GM18868 (cell line): Measurements from ENCODE around the gene EPHA4.

Experiments
- ATAC-seq: cut with Tn5 transposase; IDR thresholded peaks from one replicate; pipeline ENCODE4 v1.9.1; 2021; ENCODE audit warnings: mild to moderate bottlenecking, moderate library complexity; ENCODE audit not compliant: unreplicated experiment

The EPHA4 gene

GRCh38 chr2:221410487-221410886, 161.6 kb downstream of the EPHA4 start:
- ATAC-seq: no peak

GRCh38 chr2:221407765-221408164, 164.3 kb downstream of the EPHA4 start:
- no peak for ATAC-seq

GRCh38 chr2:221405521-221405920, 166.6 kb downstream of the EPHA4 start:
- no peak for ATAC-seq

- no peak for ATAC-seq
These were observed 170.0 kb downstream of the EPHA4 start for GRCh38 chr2:221402072-221402471.

- ATAC-seq: no peak
These were observed 171.7 kb downstream of the EPHA4 start for GRCh38 chr2:221400411-221400810.

GRCh38 chr2:221399183-221399582, 172.9 kb downstream of the EPHA4 start:
- ATAC-seq: no peak

GRCh38 chr2:221397187-221397586, 174.9 kb downstream of the EPHA4 start:
- no peak for ATAC-seq

- no peak for ATAC-seq
These were observed 179.7 kb downstream of the EPHA4 start for GRCh38 chr2:221392228-221392881.

GRCh38 chr2:221390878-221391277, 181.2 kb downstream of the EPHA4 start:
- ATAC-seq: no peak

- no peak for ATAC-seq
These were observed 182.2 kb downstream of the EPHA4 start for GRCh38 chr2:221389904-221390303.

- no peak for ATAC-seq
These were observed 182.7 kb downstream of the EPHA4 start for GRCh38 chr2:221389421-221389820.

GRCh38 chr2:221388891-221389290, 183.2 kb downstream of the EPHA4 start:
- ATAC-seq: no peak

- no peak for ATAC-seq
These were observed 186.4 kb downstream of the EPHA4 start for GRCh38 chr2:221385716-221386115.

- no peak for ATAC-seq
These were observed 190.1 kb downstream of the EPHA4 start for GRCh38 chr2:221381928-221382488.

GRCh38 chr2:221380686-221381085, 191.4 kb downstream of the EPHA4 start:
- ATAC-seq: no peak

GRCh38 chr2:221380062-221380461, 192.0 kb downstream of the EPHA4 start:
- no peak for ATAC-seq

- no peak for ATAC-seq
These were observed 194.5 kb downstream of the EPHA4 start for GRCh38 chr2:221377597-221377996.

GRCh38 chr2:221377066-221377465, 195.0 kb downstream of the EPHA4 start:
- no peak for ATAC-seq

- ATAC-seq: no peak
These were observed 197.9 kb downstream of the EPHA4 start for GRCh38 chr2:221374234-221374633.

GRCh38 chr2:221372907-221373306, 199.2 kb downstream of the EPHA4 start:
- ATAC-seq: no peak

GRCh38 chr2:221372159-221372884, 199.8 kb downstream of the EPHA4 start:
- no peak for ATAC-seq

GRCh38 chr2:221371347-221371746, 200.8 kb downstream of the EPHA4 start:
- ATAC-seq: no peak
